PC-3 (cell line): ENCODE data around the gene GRAMD2A.

ENCODE experiments used
- EZH2 ChIP-seq: fragments of 300-600 bp; sonication (generic); IDR thresholded peaks from one replicate; pipeline ENCODE4 v1.6.1; 2017; ENCODE audit warnings: antibody characterized with exemption, mild to moderate bottlenecking, low read length; ENCODE audit not compliant: unreplicated experiment
- EZH2phosphoT487 ChIP-seq: fragments of 300-600 bp; sonication (generic); IDR thresholded peaks from 2 replicates; pipeline ENCODE4 v1.6.1; 2018; ENCODE audit warnings: mild to moderate bottlenecking, antibody characterized with exemption, low read length, borderline replicate concordance
- TF ChIP-seq, protein P1 (sequence below): fragments of 300-600 bp; sonication (generic); conservative IDR thresholded peaks from 2 replicates; pipeline ENCODE4 v1.5.1; 2017; ENCODE audit warnings: antibody characterized with exemption, low read depth, mild to moderate bottlenecking, low read length

DNA sequence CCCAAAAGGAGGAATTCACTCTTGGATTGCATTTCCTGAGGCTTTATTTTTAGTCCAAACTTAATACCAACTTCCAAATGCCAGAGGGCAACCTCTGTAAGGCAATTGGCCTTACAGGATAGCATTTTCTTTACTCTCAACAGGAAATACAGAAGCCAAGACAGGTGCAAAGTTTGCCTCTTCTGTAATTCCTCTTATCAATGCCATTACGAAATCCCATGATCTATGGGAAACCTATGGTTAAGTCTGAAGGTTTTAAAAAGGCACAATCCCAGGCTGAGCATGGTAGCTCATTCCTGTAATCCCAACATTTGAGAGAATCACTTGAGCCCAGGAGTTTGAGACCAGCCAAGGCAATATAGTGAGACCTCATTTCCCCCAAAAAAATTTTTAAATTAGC lies 18.5 kb upstream of the GRAMD2A start:
- TF ChIP-seq, protein P1, sequence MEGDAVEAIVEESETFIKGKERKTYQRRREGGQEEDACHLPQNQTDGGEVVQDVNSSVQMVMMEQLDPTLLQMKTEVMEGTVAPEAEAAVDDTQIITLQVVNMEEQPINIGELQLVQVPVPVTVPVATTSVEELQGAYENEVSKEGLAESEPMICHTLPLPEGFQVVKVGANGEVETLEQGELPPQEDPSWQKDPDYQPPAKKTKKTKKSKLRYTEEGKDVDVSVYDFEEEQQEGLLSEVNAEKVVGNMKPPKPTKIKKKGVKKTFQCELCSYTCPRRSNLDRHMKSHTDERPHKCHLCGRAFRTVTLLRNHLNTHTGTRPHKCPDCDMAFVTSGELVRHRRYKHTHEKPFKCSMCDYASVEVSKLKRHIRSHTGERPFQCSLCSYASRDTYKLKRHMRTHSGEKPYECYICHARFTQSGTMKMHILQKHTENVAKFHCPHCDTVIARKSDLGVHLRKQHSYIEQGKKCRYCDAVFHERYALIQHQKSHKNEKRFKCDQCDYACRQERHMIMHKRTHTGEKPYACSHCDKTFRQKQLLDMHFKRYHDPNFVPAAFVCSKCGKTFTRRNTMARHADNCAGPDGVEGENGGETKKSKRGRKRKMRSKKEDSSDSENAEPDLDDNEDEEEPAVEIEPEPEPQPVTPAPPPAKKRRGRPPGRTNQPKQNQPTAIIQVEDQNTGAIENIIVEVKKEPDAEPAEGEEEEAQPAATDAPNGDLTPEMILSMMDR = no peak
- TF ChIP-seq EZH2phosphoT487 (no peak), EZH2 (no peak)
